Measurements from ENCODE around the gene TMC8. TPM values are rescaled to one million over a fixed set of nuclear protein-coding genes. Genes with fewer than 3 reads are reported as not detected.

Gene TMC8
- total and polyA plus RNA-seq, 2 of the 8 experiments (the other 6 are each of a cell fraction or from before 2014, with no cell fraction given): 1.00 to 2.8 TPM

GRCh38 chr17:78095035-78095434 is 35.5 kb upstream of the TMC8 start:
- peaks cover 19 to 76% (median 53%) of the 10 kb centered on the region in 4 experiments; a peak in 7 of 8 replicates for H3K36me3 ChIP-seq (ENCODE audit: control insufficient read depth in 2 of 4, insufficient read depth in 4 of 4, low read length in 3 of 4)
- TF ChIP-seq TEAD4 (IDR thresholded peaks at IDR 0.05; ENCODE audit: low read depth, low read length) (no peak), RXRA (IDR thresholded peaks at IDR 0.05; ENCODE audit: insufficient read depth, low read depth, low read length) (no peak), ASH2L (IDR thresholded peaks at IDR 0.05; ENCODE audit: low read length) (no peak), RFX5 (IDR thresholded peaks at IDR 0.05; ENCODE audit: borderline replicate concordance, low read depth, low read length) (no peak), CBX5 (IDR thresholded peaks at IDR 0.05; ENCODE audit: low read depth, low read length) (no peak), RNF2 (IDR thresholded peaks at IDR 0.05; ENCODE audit: borderline replicate concordance, low read depth, low read length, missing control alignments, poor library complexity, severe bottlenecking) (no peak), BRCA1 (IDR thresholded peaks at IDR 0.05; ENCODE audit: low read depth, low read length) (no peak), KDM5A (IDR thresholded peaks at IDR 0.05; ENCODE audit: low read length) (no peak), ZNF274 (IDR thresholded peaks at IDR 0.05; ENCODE audit: borderline replicate concordance, extremely low read depth, low read length) (no peak), SP4 (IDR thresholded peaks at IDR 0.05; ENCODE audit: low read length) (no peak), FOSL1 (IDR thresholded peaks at IDR 0.05; ENCODE audit: insufficient read depth, low read depth, low read length) (no peak), NRF1 (IDR thresholded peaks at IDR 0.05; ENCODE audit: low read depth, low read length) (no peak), KDM1A (IDR thresholded peaks at IDR 0.05; ENCODE audit: borderline replicate concordance, low read length) (no peak), HDAC6 (IDR thresholded peaks at IDR 0.05; ENCODE audit: low read depth, low read length) (no peak)

More at GRCh38 chr17:78095035-78095434, 35.5 kb upstream of the TMC8 start:
- Histone ChIP-seq H3K79me2 (ENCODE audit: control insufficient read depth in 1 of 2, insufficient read depth in 2 of 2, low read length in 2 of 2) (no peaks in the 10 kb centered on the region), H3K9me3 (ENCODE audit: insufficient read depth in 2 of 2, low read depth in 1 of 2, low read length in 1 of 2) (peaks cover 2 to 6% of the 10 kb centered on the region in 2 experiments; a peak in 2 of 4 replicates), H3K4me1 (replicated peaks in 1 of 4; ENCODE audit: control insufficient read depth in 3 of 4, insufficient read depth in 4 of 4, low read length in 3 of 4) (no peaks in the 10 kb centered on the region), H3K14ac (ENCODE audit: insufficient read length) (no peak overlapping the region), H2BK120ac (replicated peaks; ENCODE audit: low read depth, low read length) (no peak overlapping the region), H3K18ac (ENCODE audit: extremely low read depth, low read length) (no peak overlapping the region), H2AFZ (ENCODE audit: low read length) (no peak overlapping the region), H3K56ac (replicated peaks; ENCODE audit: insufficient read length, low read depth, low read length) (no peak overlapping the region), H3K27ac (ENCODE audit: low read depth, low read length) (no peak overlapping the region), H2AK5ac (ENCODE audit: low read depth, low read length) (no peak overlapping the region), H4K91ac (replicated peaks; ENCODE audit: insufficient read length, low read length) (no peak overlapping the region), H3K27me3 (replicated peaks in 1 of 4; ENCODE audit: control insufficient read depth in 3 of 4, extremely low read depth in 1 of 4, insufficient read depth in 3 of 4, low read length in 3 of 4) (no peaks in the 10 kb centered on the region), H3K4me2 (ENCODE audit: insufficient read depth in 1 of 2, low read depth in 2 of 2, low read length in 2 of 2) (no peak overlapping the region), H2BK20ac (ENCODE audit: low read length) (no peak overlapping the region), H4K20me1 (replicated peaks in 1 of 2; ENCODE audit: control insufficient read depth in 1 of 2, insufficient read depth in 2 of 2, low read length in 2 of 2) (peaks cover 0 to 4% of the 10 kb centered on the region in 2 experiments), H3K79me1 (ENCODE audit: low read depth, low read length) (no peaks in the 10 kb centered on the region), H3K23me2 (ENCODE audit: low read depth, low read length) (no peaks in the 10 kb centered on the region), H3K4me3 (ENCODE audit: extremely low read depth in 1 of 4, insufficient read depth in 2 of 4, low read depth in 3 of 4, low read length in 4 of 4) (no peak overlapping the region), H3K23ac (ENCODE audit: insufficient read length) (no peak overlapping the region), H2BK5ac (ENCODE audit: low read depth, low read length) (no peak overlapping the region), H4K8ac (ENCODE audit: extremely low read depth, insufficient read depth, low read length) (no peak overlapping the region), H2BK12ac (ENCODE audit: low read depth, low read length) (no peak overlapping the region), H3K4ac (replicated peaks; ENCODE audit: insufficient read length, low read depth, low read length) (no peak overlapping the region), H4K5ac (ENCODE audit: insufficient read length, low read depth, low read length) (no peak overlapping the region), H2BK15ac (ENCODE audit: low read length) (no peak overlapping the region), H3K9ac (replicated peaks in 1 of 4; ENCODE audit: extremely low read depth in 1 of 4, low read depth in 3 of 4, low read length in 3 of 4) (no peak overlapping the region)
- 96% methylated on average over 6 of the region's 6 CpGs; no CpG with 5 or more reads in 1 of the 2 experiments for WGBS, 2 experiments (ENCODE audit: extremely low coverage in 1 of 2, insufficient coverage in 1 of 2, insufficient read length in 1 of 2, insufficient replicate concordance in 2 of 2, low coverage in 1 of 2, low lambda C conversion rate in 2 of 2, missing lambda C conversion rate in 1 of 2)
- CTCF ChIA-PET (ENCODE audit: partially characterized antibody): interaction anchor here (1.2 to 6.6 kb wide), 2 partner anchors 10 to 39 kb away, joined by 5 to 35 read pairs; no protein-coding TSS in a partner anchor
- FAIRE-seq: no peak
- POLR2A ChIA-PET (ENCODE audit: partially characterized antibody): no interaction called here
- DNase-seq (ENCODE audit: low read depth in 1 of 2, low spot score in 2 of 2): no peak

All from H1 (cell line).